ENCODE data around the gene CNOT11. TPM values are rescaled to one million over a fixed set of nuclear protein-coding genes. Genes with fewer than 3 reads are reported as not detected.
"Not testable (repeated sequence)": the region's sequence is repeated elsewhere in the genome, so short reads cannot be mapped to it uniquely, and the experiment has no call there.

CNOT11 gene
- total RNA-seq, 2 experiments from 2014 or later: 57.9 to 106 TPM

- H3K9me3 Mint-ChIP-seq (ENCODE audit: low read depth); intact Hi-C loops (cut with DNase I, micrococcal nuclease); ATAC-seq; H3K4me3 Mint-ChIP-seq; H3K27ac Mint-ChIP-seq; H3K36me3 Mint-ChIP-seq (ENCODE audit: low read depth); DNase-seq; H3K27me3 Mint-ChIP-seq; POLR2A ChIA-PET: not testable (repeated sequence)
- CTCF ChIA-PET: interaction anchor here (1.0 kb wide), 1 partner anchor 134 kb away, joined by 3 read pairs; no protein-coding TSS in a partner anchor
- peaks cover 10% of the 10 kb centered on the region for H3K4me1 Mint-ChIP-seq
Measured at GRCh38 chr2:101248756-101249155, 3.9 kb upstream of the CNOT11 start.

- DNase-seq (no peak), ATAC-seq (no peak)
- no peaks in the 10 kb centered on the region for H3K27me3 Mint-ChIP-seq
- intact Hi-C loops (cut with DNase I, micrococcal nuclease): loop anchor here (5.0 kb wide), 5 partner anchors 57 to 582 kb away; partner anchors contain the start of genes CREG2 (in 1 of the 2), MAP4K4 (in 1 of the 2) and RNF149 (in 1 of the 2)
- H3K36me3 Mint-ChIP-seq (ENCODE audit: low read depth): peaks cover 12% of the 10 kb centered on the region
- peaks cover 21% of the 10 kb centered on the region for H3K4me1 Mint-ChIP-seq
- no peak overlapping the region for H3K27ac Mint-ChIP-seq
- no peaks in the 10 kb centered on the region for H3K9me3 Mint-ChIP-seq (ENCODE audit: low read depth)
- ChIA-PET POLR2A (no interaction called here), CTCF (interaction anchor here (1.0 kb wide), 1 partner anchor 10 kb away, joined by 3 read pairs; no protein-coding TSS in a partner anchor)
- H3K4me3 Mint-ChIP-seq: no peak overlapping the region
Measured at GRCh38 chr2:101249826-101250225, 2.9 kb upstream of the CNOT11 start.

- not testable (repeated sequence) for ATAC-seq; H3K9me3 Mint-ChIP-seq (ENCODE audit: low read depth); H3K27me3 Mint-ChIP-seq; DNase-seq
- ChIA-PET POLR2A (interaction anchor here (0.6 to 2.1 kb wide), 2 partner anchors 249 to 1839 kb away, joined by 6 read pairs; partner anchors contain the start of gene RPL31), CTCF (interaction anchor here (0.9 to 2.5 kb wide), 12 partner anchors 11 to 607 kb away, joined by 3 to 10 read pairs (median 4); partner anchors contain the start of gene TBC1D8)
- intact Hi-C loops (cut with DNase I, micrococcal nuclease): loop anchor here (5.0 kb wide), 5 partner anchors 56 to 581 kb away; partner anchors contain the start of genes CREG2 (in 1 of the 2), MAP4K4 (in 1 of the 2) and RNF149 (in 1 of the 2)
- H3K4me3 Mint-ChIP-seq: peak overlapping the region; percentile 49
- peaks cover 23% of the 10 kb centered on the region for H3K36me3 Mint-ChIP-seq (ENCODE audit: low read depth)
- H3K27ac Mint-ChIP-seq: peak overlapping the region; percentile 4
- H3K4me1 Mint-ChIP-seq: peaks cover 31% of the 10 kb centered on the region
Measured at GRCh38 chr2:101251246-101251781, 1.4 kb upstream of the CNOT11 start.

GRCh38 chr2:101251844-101252407 is 760 bp upstream of the CNOT11 start:
- intact Hi-C loops (cut with DNase I, micrococcal nuclease): loop anchor here (1.0 to 5.0 kb wide), 13 partner anchors 20 to 1763 kb away; partner anchors contain the start of genes RNF149 (in 2 of the 2), CREG2 (in 1 of the 2), MAP4K4 (in 1 of the 2) and RPL31 (in 1 of the 2)
- ATAC-seq: peak; percentile 50
- H3K4me3 Mint-ChIP-seq: peak overlapping the region; percentile 90
- no peaks in the 10 kb centered on the region for H3K9me3 Mint-ChIP-seq (ENCODE audit: low read depth)
- peak; percentile 36 for DNase-seq
- POLR2A ChIA-PET: interaction anchor here (0.8 to 2.1 kb wide), 3 partner anchors 53 to 250 kb away, joined by 3 to 6 read pairs (median 4); partner anchors contain the start of gene RPL31
- H3K27me3 Mint-ChIP-seq: no peaks in the 10 kb centered on the region
- CTCF ChIA-PET: interaction anchor here (0.7 to 2.5 kb wide), 16 partner anchors 11 to 500 kb away, joined by 3 to 10 read pairs (median 4); partner anchors contain the start of gene TBC1D8
- peaks cover 28% of the 10 kb centered on the region for H3K36me3 Mint-ChIP-seq (ENCODE audit: low read depth)
- peaks cover 38% of the 10 kb centered on the region for H3K4me1 Mint-ChIP-seq
- H3K27ac Mint-ChIP-seq: peak overlapping the region; percentile 88

GRCh38 chr2:101253013-101253702 is 472 bp downstream of the CNOT11 start:
- CTCF ChIA-PET: interaction anchor here (0.6 to 2.5 kb wide), 14 partner anchors 9 to 243 kb away, joined by 3 to 10 read pairs (median 3); no protein-coding TSS in a partner anchor
- peaks cover 47% of the 10 kb centered on the region for H3K4me1 Mint-ChIP-seq
- peaks cover 36% of the 10 kb centered on the region for H3K36me3 Mint-ChIP-seq (ENCODE audit: low read depth)

GRCh38 chr2:101253703-101254450 is 1.2 kb downstream of the CNOT11 start:
- ChIA-PET POLR2A (interaction anchor here (0.7 kb wide), 2 partner anchors 23 to 221 kb away, joined by 4 to 7 read pairs; partner anchors contain the start of gene RFX8), CTCF (interaction anchor here (0.7 to 1.7 kb wide), 5 partner anchors 16 to 243 kb away, joined by 3 read pairs; no protein-coding TSS in a partner anchor)
- no peaks in the 10 kb centered on the region for H3K27me3 Mint-ChIP-seq
- peak overlapping the region; percentile 95 for H3K27ac Mint-ChIP-seq
- no peaks in the 10 kb centered on the region for H3K9me3 Mint-ChIP-seq (ENCODE audit: low read depth)
- H3K36me3 Mint-ChIP-seq (ENCODE audit: low read depth): peaks cover 41% of the 10 kb centered on the region
- peak overlapping the region; percentile 90 for H3K4me3 Mint-ChIP-seq
- DNase-seq: no peak
- H3K4me1 Mint-ChIP-seq: peaks cover 48% of the 10 kb centered on the region
- intact Hi-C loops (cut with DNase I, micrococcal nuclease): loop anchor here (1.0 to 5.0 kb wide), 8 partner anchors 18 to 1765 kb away; partner anchors contain the start of genes CREG2 (in 1 of the 2), MAP4K4 (in 1 of the 2) and RNF149 (in 1 of the 2)
- ATAC-seq: no peak

More at GRCh38 chr2:101253013-101253702, 472 bp downstream of the CNOT11 start:
- Mint-ChIP-seq H3K27ac (peak overlapping the region; percentile 95), H3K27me3 (no peaks in the 10 kb centered on the region), H3K4me3 (peak overlapping the region; percentile 90), H3K9me3 (ENCODE audit: low read depth) (no peaks in the 10 kb centered on the region)
- intact Hi-C loops (cut with DNase I, micrococcal nuclease): loop anchor here (1.0 to 5.0 kb wide), 8 partner anchors 19 to 1764 kb away; partner anchors contain the start of genes CREG2 (in 1 of the 2), MAP4K4 (in 1 of the 2) and RNF149 (in 1 of the 2)
- POLR2A ChIA-PET: interaction anchor here (0.7 to 2.1 kb wide), 4 partner anchors 22 to 251 kb away, joined by 3 to 7 read pairs (median 5); partner anchors contain the start of genes RFX8 and RPL31
- ATAC-seq: peak; percentile 68
- DNase-seq: peak; percentile 85

GRCh38 chr2:101255501-101255900 is 2.8 kb downstream of the CNOT11 start:
- ATAC-seq (no peak), DNase-seq (no peak)
- H3K27me3 Mint-ChIP-seq: no peaks in the 10 kb centered on the region
- H3K36me3 Mint-ChIP-seq (ENCODE audit: low read depth): peaks cover 49% of the 10 kb centered on the region
- H3K9me3 Mint-ChIP-seq (ENCODE audit: low read depth): no peaks in the 10 kb centered on the region
- ChIA-PET POLR2A (interaction anchor here (0.6 kb wide), 1 partner anchor 94 kb away, joined by 5 read pairs; no protein-coding TSS in a partner anchor), CTCF (interaction anchor here (0.8 kb wide), 1 partner anchor 87 kb away, joined by 3 read pairs; no protein-coding TSS in a partner anchor)
- H3K4me3 Mint-ChIP-seq: no peak overlapping the region
- H3K27ac Mint-ChIP-seq: peak overlapping the region; percentile 76
- H3K4me1 Mint-ChIP-seq: peaks cover 55% of the 10 kb centered on the region
- intact Hi-C loops (cut with DNase I, micrococcal nuclease): no loop called here

GRCh38 chr2:101256316-101256715 is 3.6 kb downstream of the CNOT11 start:
- H3K9me3 Mint-ChIP-seq (ENCODE audit: low read depth): no peaks in the 10 kb centered on the region
- CTCF ChIA-PET: no interaction called here
- H3K27ac Mint-ChIP-seq: peak overlapping the region; percentile 76
- peaks cover 51% of the 10 kb centered on the region for H3K4me1 Mint-ChIP-seq
- ATAC-seq: no peak
- DNase-seq: no peak
- H3K27me3 Mint-ChIP-seq: no peaks in the 10 kb centered on the region
- H3K4me3 Mint-ChIP-seq: no peak overlapping the region
- intact Hi-C loops (cut with DNase I, micrococcal nuclease): no loop called here
- POLR2A ChIA-PET: no interaction called here
- peaks cover 52% of the 10 kb centered on the region for H3K36me3 Mint-ChIP-seq (ENCODE audit: low read depth)

GRCh38 chr2:101258804-101259203 is 6.1 kb downstream of the CNOT11 start:
- Mint-ChIP-seq H3K9me3 (ENCODE audit: low read depth) (no peaks in the 10 kb centered on the region), H3K4me3 (no peak overlapping the region), H3K27me3 (no peaks in the 10 kb centered on the region), H3K4me1 (peaks cover 46% of the 10 kb centered on the region), H3K27ac (no peak overlapping the region), H3K36me3 (ENCODE audit: low read depth) (peaks cover 57% of the 10 kb centered on the region)
- intact Hi-C loops (cut with DNase I, micrococcal nuclease): no loop called here
- ChIA-PET POLR2A (interaction anchor here (0.6 kb wide), 1 partner anchor 122 kb away, joined by 8 read pairs; no protein-coding TSS in a partner anchor), CTCF (interaction anchor here (0.6 to 0.7 kb wide), 2 partner anchors 44 to 217 kb away, joined by 3 read pairs; no protein-coding TSS in a partner anchor)
- DNase-seq: no peak
- ATAC-seq: no peak

- Mint-ChIP-seq H3K27ac (no peak overlapping the region), H3K4me1 (peaks cover 31% of the 10 kb centered on the region), H3K9me3 (ENCODE audit: low read depth) (no peaks in the 10 kb centered on the region), H3K27me3 (no peaks in the 10 kb centered on the region), H3K4me3 (no peak overlapping the region), H3K36me3 (ENCODE audit: low read depth) (peaks cover 57% of the 10 kb centered on the region)
- intact Hi-C loops (cut with DNase I, micrococcal nuclease): no loop called here
- POLR2A ChIA-PET: no interaction called here
- CTCF ChIA-PET: interaction anchor here (1.3 kb wide), 1 partner anchor 10 kb away, joined by 3 read pairs; the partner anchor contains the start of gene CNOT11
- DNase-seq (no peak), ATAC-seq (no peak)
Measured at GRCh38 chr2:101262142-101262541, 9.5 kb downstream of the CNOT11 start.

All from activated CD4-positive, alpha-beta T cell treated with anti-CD3 and anti-CD28 coated beads for 36 hours (primary cell).